CD14-positive monocyte (primary cell): ENCODE data around the gene DNASE1. TPM values are rescaled to one million over a fixed set of nuclear protein-coding genes. Genes with fewer than 3 reads are reported as not detected.

Source experiments
- DNase-seq, 3 donors: peaks; one replicate each; pipeline ENCODE4 v3.0.0-alpha.2; 2011 to 2022
- H2AFZ ChIP-seq: 2 replicates; pipeline ENCODE4 v1.6.0; 2012; ENCODE audit warnings: mild to moderate bottlenecking, low read depth, low read length, inconsistent platforms; ENCODE audit not compliant: insufficient read depth, poor library complexity, severe bottlenecking
- H3K27ac ChIP-seq, 2 donors: 1 replicate in 1 of 2; 2 replicates in 1 of 2; pipeline ENCODE4 v1.5.1; 2012 to 2013; ENCODE audit warnings: low read length in 2 of 2, control low read depth in 1 of 2, inconsistent platforms in 1 of 2, low read depth in 1 of 2, mild to moderate bottlenecking in 1 of 2
- H3K27me3 ChIP-seq, 2 donors: one replicate each; pipeline versions ENCODE4 v1.6.0 to v1.6.1; 2011 to 2013; ENCODE audit warnings: low read length in 2 of 2; ENCODE audit not compliant: control insufficient read depth in 2 of 2, insufficient read depth in 2 of 2
- H3K36me3 ChIP-seq, 2 donors: replicated peaks in 1 of 2; 1 replicate in 1 of 2; 2 replicates in 1 of 2; pipeline versions ENCODE4 v1.5.1 to v1.6.1; 2012 to 2013; ENCODE audit warnings: low read length in 2 of 2, control low read depth in 1 of 2, inconsistent platforms in 1 of 2, mild to moderate bottlenecking in 1 of 2; ENCODE audit not compliant: insufficient read depth in 2 of 2, control insufficient read depth in 1 of 2
- H3K4me1 ChIP-seq, 2 donors: 1 replicate in 1 of 2; 2 replicates in 1 of 2; pipeline versions ENCODE4 v1.5.1 to v1.6.1; 2012 to 2013; ENCODE audit warnings: low read length in 2 of 2, control low read depth in 1 of 2, inconsistent platforms in 1 of 2, mild to moderate bottlenecking in 1 of 2, moderate library complexity in 1 of 2; ENCODE audit not compliant: insufficient read depth in 2 of 2, control insufficient read depth in 1 of 2
- H3K4me2 ChIP-seq: replicated peaks from 2 replicates; pipeline ENCODE3; 2012; ENCODE audit warnings: low read length, moderate library complexity, mild to moderate bottlenecking; ENCODE audit not compliant: poor library complexity, severe bottlenecking; ENCODE audit errors: extremely low read depth
- H3K4me3 ChIP-seq, 3 experiments: fragments of 200-600 bp in 1 of 3; sonication (generic) in 1 of 3; replicated peaks in 1 of 3; 1 replicate in 2 of 3; 2 replicates in 1 of 3; pipeline ENCODE4 v1.5.1; 2011 to 2013; ENCODE audit warnings: low read length in 3 of 3, mild to moderate bottlenecking in 3 of 3, control low read depth in 2 of 3, low read depth in 2 of 3, inconsistent platforms in 1 of 3, moderate library complexity in 1 of 3
- H3K79me2 ChIP-seq: 2 replicates; pipeline ENCODE4 v1.6.0; 2012; ENCODE audit warnings: mild to moderate bottlenecking, control low read depth, inconsistent platforms, low read length, moderate library complexity; ENCODE audit not compliant: insufficient read depth
- H3K9ac ChIP-seq: 2 replicates; pipeline ENCODE4 v1.6.0; 2017; ENCODE audit warnings: low read length, mild to moderate bottlenecking; ENCODE audit not compliant: insufficient read depth, poor library complexity, severe bottlenecking
- H3K9me3 ChIP-seq, 2 donors: replicated peaks in 1 of 2; 1 replicate in 1 of 2; 2 replicates in 1 of 2; pipeline versions ENCODE4 v1.5.1 to v1.6.1; 2012 to 2013; ENCODE audit warnings: low read length in 2 of 2, control low read depth in 1 of 2; ENCODE audit not compliant: control insufficient read depth in 1 of 2, insufficient read depth in 1 of 2
- H4K20me1 ChIP-seq: 2 replicates; pipeline ENCODE4 v1.6.0; 2012; ENCODE audit warnings: mild to moderate bottlenecking, low read length, control low read depth, moderate library complexity; ENCODE audit not compliant: insufficient read depth
- H3K27ac Mint-ChIP-seq, 7 donors: one replicate each; pipeline ENCODE4 v1.8.0; 2020; ENCODE audit warnings: mild to moderate bottlenecking in 7 of 7, mixed read lengths in 7 of 7, moderate library complexity in 6 of 7, inconsistent platforms in 2 of 7
- H3K27me3 Mint-ChIP-seq, 3 donors: one replicate each; pipeline ENCODE4 v1.8.0; 2021 to 2022; ENCODE audit warnings: low read depth in 3 of 3, mild to moderate bottlenecking in 3 of 3, mixed read lengths in 3 of 3, moderate library complexity in 3 of 3, inconsistent platforms in 1 of 3
- H3K36me3 Mint-ChIP-seq, 2 donors: one replicate each; pipeline ENCODE4 v1.8.0; 2020; ENCODE audit warnings: mixed read lengths in 2 of 2, inconsistent platforms in 1 of 2, mild to moderate bottlenecking in 1 of 2
- H3K4me1 Mint-ChIP-seq: one replicate; pipeline ENCODE4 v1.8.0; 2020; ENCODE audit warnings: mild to moderate bottlenecking, mixed read lengths
- H3K4me3 Mint-ChIP-seq, 2 donors: one replicate each; pipeline ENCODE4 v1.8.0; 2020; ENCODE audit warnings: mild to moderate bottlenecking in 2 of 2, mixed read lengths in 2 of 2, moderate library complexity in 1 of 2
- H3K9me3 Mint-ChIP-seq, 7 donors: one replicate each; pipeline ENCODE4 v1.8.0; 2020 to 2022; ENCODE audit warnings: mixed read lengths in 7 of 7, mild to moderate bottlenecking in 6 of 7, moderate library complexity in 6 of 7, inconsistent platforms in 2 of 7
- WGBS: methylation state at CpG from one replicate; pipeline ENCODE4 v1.1.5; 2013; ENCODE audit warnings: missing lambda C conversion rate; ENCODE audit not compliant: insufficient coverage; 5-methylcytosine and 5-hydroxymethylcytosine counted together
- intact Hi-C, 2 donors: fragments of 100-400 bp; cut with micrococcal nuclease; formaldehyde crosslinking; loops; one replicate each; pipeline versions ENCODE4 v1.15.0 to v1.15.1; 2023
- polyA plus RNA-seq, 3 donors: library from polyadenylated mRNA; depleted of rRNA in 1 of 3; unstranded in 2 of 3; stranded (reverse) in 1 of 3; fragments of 300-500 nt in 2 of 3; fragments of >200 nt in 1 of 3; fragmentation: Illumina TruSeq in 2 of 3; gene quantifications; 1 replicate in 2 of 3; 2 replicates in 1 of 3; pipeline ENCODE4 v1.2.3, GENCODE V29; 2012 to 2021
- TF ChIP-seq, protein P1 (sequence below): fragments of 200-600 bp; IDR thresholded peaks from one replicate; pipeline ENCODE4 v1.8.0; 2022; ENCODE audit warnings: antibody characterized with exemption, mild to moderate bottlenecking

DNASE1 gene
- polyA plus RNA-seq, 3 donors, result 1.5 to 21.1 TPM; not detected in 1

GRCh38 chr16:3665508-3665907, 11.0 kb downstream of the DNASE1 start:
- H3K9ac ChIP-seq, result no peak overlapping the region
- Mint-ChIP-seq H3K4me1 (peaks cover 2% of the 10 kb centered on the region), H3K36me3 (peaks cover 56 to 65% of the 10 kb centered on the region in 2 donors), H3K27ac (peak overlapping the region in 1 of 7 donors; percentile 11), H3K27me3 (peaks cover 0 to 2% (median 0%) of the 10 kb centered on the region in 3 donors), H3K9me3 (no peaks in the 10 kb centered on the region), H3K4me3 (no peak overlapping the region)
- H3K79me2 ChIP-seq, result no peaks in the 10 kb centered on the region
- H3K4me1 ChIP-seq, result no peaks in the 10 kb centered on the region
- TF ChIP-seq, protein P1, sequence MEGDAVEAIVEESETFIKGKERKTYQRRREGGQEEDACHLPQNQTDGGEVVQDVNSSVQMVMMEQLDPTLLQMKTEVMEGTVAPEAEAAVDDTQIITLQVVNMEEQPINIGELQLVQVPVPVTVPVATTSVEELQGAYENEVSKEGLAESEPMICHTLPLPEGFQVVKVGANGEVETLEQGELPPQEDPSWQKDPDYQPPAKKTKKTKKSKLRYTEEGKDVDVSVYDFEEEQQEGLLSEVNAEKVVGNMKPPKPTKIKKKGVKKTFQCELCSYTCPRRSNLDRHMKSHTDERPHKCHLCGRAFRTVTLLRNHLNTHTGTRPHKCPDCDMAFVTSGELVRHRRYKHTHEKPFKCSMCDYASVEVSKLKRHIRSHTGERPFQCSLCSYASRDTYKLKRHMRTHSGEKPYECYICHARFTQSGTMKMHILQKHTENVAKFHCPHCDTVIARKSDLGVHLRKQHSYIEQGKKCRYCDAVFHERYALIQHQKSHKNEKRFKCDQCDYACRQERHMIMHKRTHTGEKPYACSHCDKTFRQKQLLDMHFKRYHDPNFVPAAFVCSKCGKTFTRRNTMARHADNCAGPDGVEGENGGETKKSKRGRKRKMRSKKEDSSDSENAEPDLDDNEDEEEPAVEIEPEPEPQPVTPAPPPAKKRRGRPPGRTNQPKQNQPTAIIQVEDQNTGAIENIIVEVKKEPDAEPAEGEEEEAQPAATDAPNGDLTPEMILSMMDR, result no peak
- no peaks in the 10 kb centered on the region for H3K27me3 ChIP-seq
- no peak overlapping the region for H3K27ac ChIP-seq
- intact Hi-C loops, result no loop called here
- no peaks in the 10 kb centered on the region for H3K9me3 ChIP-seq
- H4K20me1 ChIP-seq, result no peaks in the 10 kb centered on the region
- WGBS, result 85% methylated on average over 4 of the region's 6 CpGs
- no peak overlapping the region for H3K4me3 ChIP-seq
- no peak overlapping the region for H3K4me2 ChIP-seq
- H3K36me3 ChIP-seq, result peaks cover 27 to 63% of the 10 kb centered on the region in 2 donors
- no peak for DNase-seq
- H2AFZ ChIP-seq, result no peak overlapping the region

- H4K20me1 ChIP-seq, result no peaks in the 10 kb centered on the region
- no peak overlapping the region for H3K4me3 ChIP-seq
- no peak overlapping the region for H3K4me2 ChIP-seq
- H3K79me2 ChIP-seq, result no peaks in the 10 kb centered on the region
- Mint-ChIP-seq H3K27me3 (peaks cover 0 to 2% (median 0%) of the 10 kb centered on the region in 3 donors), H3K36me3 (peaks cover 48 to 60% of the 10 kb centered on the region in 2 donors), H3K4me1 (peaks cover 2% of the 10 kb centered on the region), H3K9me3 (no peaks in the 10 kb centered on the region), H3K27ac (no peak overlapping the region), H3K4me3 (no peak overlapping the region)
- no peaks in the 10 kb centered on the region for H3K9me3 ChIP-seq
- no peak overlapping the region for H2AFZ ChIP-seq
- H3K4me1 ChIP-seq, result no peaks in the 10 kb centered on the region
- H3K27ac ChIP-seq, result no peak overlapping the region
- intact Hi-C loops, result no loop called here
- no peak overlapping the region for H3K9ac ChIP-seq
- no peak for DNase-seq
- 41% methylated on average over 9 of the region's 11 CpGs for WGBS
- H3K27me3 ChIP-seq, result no peaks in the 10 kb centered on the region
- TF ChIP-seq, protein P1, result no peak
- H3K36me3 ChIP-seq, result peaks cover 2 to 45% of the 10 kb centered on the region in 2 donors
Observed at GRCh38 chr16:3668626-3669025, 14.1 kb downstream of the DNASE1 start.
